Uterus (tissue), 4 donors: ENCODE measurements around the gene PRKG2. TPM values are rescaled to one million over a fixed set of nuclear protein-coding genes. Genes with fewer than 3 reads are reported as not detected.

ENCODE experiments used
- DNase-seq, 2 donors: peaks; one replicate each; pipeline ENCODE4 v3.0.0-alpha.2; 2019 to 2020
- H3K27ac ChIP-seq, 2 donors: fragments of 200-600 bp; sonication (generic); 1 replicate in 1 of 2; 2 replicates in 1 of 2; pipeline ENCODE4 v1.5.1; 2016 to 2018
- H3K27me3 ChIP-seq, 2 donors: fragments of 200-600 bp; sonication (generic); one replicate each; pipeline ENCODE4 v1.5.1; 2018 to 2019; ENCODE audit warnings: control low read depth in 1 of 2
- H3K36me3 ChIP-seq, 2 donors: fragments of 200-600 bp; sonication (generic); one replicate each; pipeline ENCODE4 v1.5.1; 2019; ENCODE audit warnings: control low read depth in 1 of 2
- H3K4me1 ChIP-seq, 2 donors: fragments of 200-600 bp; sonication (generic); one replicate each; pipeline ENCODE4 v1.5.1; 2018 to 2019; ENCODE audit warnings: control low read depth in 1 of 2
- H3K4me3 ChIP-seq, 2 donors: fragments of 200-600 bp; sonication (generic); 1 replicate in 1 of 2; 2 replicates in 1 of 2; pipeline ENCODE4 v1.5.1; 2018 to 2019; ENCODE audit warnings: mild to moderate bottlenecking in 1 of 2
- H3K9me3 ChIP-seq, 2 donors: fragments of 200-600 bp; sonication (generic); one replicate each; pipeline ENCODE4 v1.5.1; 2019; ENCODE audit warnings: control low read depth in 1 of 2
- POLR2A ChIP-seq, 2 donors: fragments of 450-650 bp; IDR thresholded peaks; one replicate each; pipeline ENCODE4 v1.6.1; 2016; ENCODE audit warnings: antibody characterized with exemption in 2 of 2, mild to moderate bottlenecking in 1 of 2, moderate library complexity in 1 of 2
- intact Hi-C: fragments of 100-400 bp; cut with DNase I; formaldehyde crosslinking; loops from one replicate; pipeline ENCODE4 v1.15.1; 2023; ENCODE audit warnings: low total_unique reads
- total RNA-seq, 4 donors: library from RNA; depleted of rRNA in 3 of 4; stranded (reverse); fragments of >200 nt in 3 of 4; gene quantifications; one replicate each; pipeline versions ENCODE4 v1.1.0 to v1.2.4, GENCODE V29; 2014 to 2023
- TF ChIP-seq, protein P1 (sequence below), 4 experiments: fragments of 200-600 bp in 2 of 4; fragments of 450-650 bp in 2 of 4; sonication (generic) in 2 of 4; IDR thresholded peaks; one replicate each; pipeline ENCODE4 v1.5.1; 2016 to 2019; ENCODE audit warnings: antibody characterized with exemption in 4 of 4, mild to moderate bottlenecking in 2 of 4, moderate library complexity in 1 of 4
- donor health status: DM: yes; HTN: yes; CAD: no.

Gene PRKG2
- total RNA-seq, 4 donors from 2014 or later, result 0.18 to 4.4 TPM; not detected in 2

DNA sequence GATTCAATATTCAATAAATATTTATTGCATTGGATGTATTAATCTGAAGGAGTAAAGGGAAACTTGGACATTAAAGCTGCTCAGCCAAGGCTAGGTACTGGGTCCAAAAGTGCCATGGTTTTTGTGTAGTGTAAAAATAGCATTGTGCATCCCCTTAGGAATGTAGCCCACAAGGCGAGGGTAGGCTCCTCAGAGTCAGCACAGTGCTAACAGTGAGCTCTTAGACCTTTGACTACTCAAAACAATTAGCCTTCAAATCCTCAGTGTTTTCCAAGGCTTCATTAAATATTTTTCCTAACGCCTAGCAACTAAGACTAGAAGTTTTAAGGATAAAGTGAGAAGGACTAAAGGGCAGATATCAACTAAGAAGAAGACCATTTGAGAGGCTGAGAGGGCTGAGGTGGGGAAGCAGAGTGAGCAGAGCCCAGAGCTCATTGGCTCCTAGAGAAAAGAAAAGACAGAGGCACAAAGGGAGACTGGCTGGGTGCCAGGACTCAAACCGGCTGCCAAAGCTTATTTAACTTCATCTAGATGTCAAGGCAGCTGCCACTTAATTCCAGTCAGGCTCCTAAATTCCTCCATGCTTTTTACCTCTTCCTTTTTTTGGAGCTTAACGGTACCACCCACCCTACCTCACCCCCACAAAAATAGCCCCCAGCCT, 17.0 kb downstream of the PRKG2 start:
- intact Hi-C loops, result no loop called here
- DNase-seq, result no peak
- Histone ChIP-seq H3K4me1 (no peaks in the 10 kb centered on the region), H3K27me3 (no peaks in the 10 kb centered on the region), H3K9me3 (no peaks in the 10 kb centered on the region), H3K27ac (no peak overlapping the region), H3K4me3 (no peak overlapping the region), H3K36me3 (no peaks in the 10 kb centered on the region)
- no peak for TF ChIP-seq POLR2A (IDR thresholded peaks at IDR 0.05)
- TF ChIP-seq, protein P1, sequence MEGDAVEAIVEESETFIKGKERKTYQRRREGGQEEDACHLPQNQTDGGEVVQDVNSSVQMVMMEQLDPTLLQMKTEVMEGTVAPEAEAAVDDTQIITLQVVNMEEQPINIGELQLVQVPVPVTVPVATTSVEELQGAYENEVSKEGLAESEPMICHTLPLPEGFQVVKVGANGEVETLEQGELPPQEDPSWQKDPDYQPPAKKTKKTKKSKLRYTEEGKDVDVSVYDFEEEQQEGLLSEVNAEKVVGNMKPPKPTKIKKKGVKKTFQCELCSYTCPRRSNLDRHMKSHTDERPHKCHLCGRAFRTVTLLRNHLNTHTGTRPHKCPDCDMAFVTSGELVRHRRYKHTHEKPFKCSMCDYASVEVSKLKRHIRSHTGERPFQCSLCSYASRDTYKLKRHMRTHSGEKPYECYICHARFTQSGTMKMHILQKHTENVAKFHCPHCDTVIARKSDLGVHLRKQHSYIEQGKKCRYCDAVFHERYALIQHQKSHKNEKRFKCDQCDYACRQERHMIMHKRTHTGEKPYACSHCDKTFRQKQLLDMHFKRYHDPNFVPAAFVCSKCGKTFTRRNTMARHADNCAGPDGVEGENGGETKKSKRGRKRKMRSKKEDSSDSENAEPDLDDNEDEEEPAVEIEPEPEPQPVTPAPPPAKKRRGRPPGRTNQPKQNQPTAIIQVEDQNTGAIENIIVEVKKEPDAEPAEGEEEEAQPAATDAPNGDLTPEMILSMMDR (IDR thresholded peaks at IDR 0.05), result no peak

GRCh38 chr4:81196126-81196650, 18.8 kb downstream of the PRKG2 start:
- Histone ChIP-seq H3K36me3 (no peaks in the 10 kb centered on the region), H3K9me3 (no peaks in the 10 kb centered on the region), H3K27ac (no peak overlapping the region), H3K4me3 (no peak overlapping the region), H3K27me3 (no peaks in the 10 kb centered on the region), H3K4me1 (no peaks in the 10 kb centered on the region)
- intact Hi-C loops, result no loop called here
- no peak for DNase-seq
- TF ChIP-seq, protein P1 (IDR thresholded peaks at IDR 0.05), result no peak
- no peak for TF ChIP-seq POLR2A (IDR thresholded peaks at IDR 0.05)

DNA sequence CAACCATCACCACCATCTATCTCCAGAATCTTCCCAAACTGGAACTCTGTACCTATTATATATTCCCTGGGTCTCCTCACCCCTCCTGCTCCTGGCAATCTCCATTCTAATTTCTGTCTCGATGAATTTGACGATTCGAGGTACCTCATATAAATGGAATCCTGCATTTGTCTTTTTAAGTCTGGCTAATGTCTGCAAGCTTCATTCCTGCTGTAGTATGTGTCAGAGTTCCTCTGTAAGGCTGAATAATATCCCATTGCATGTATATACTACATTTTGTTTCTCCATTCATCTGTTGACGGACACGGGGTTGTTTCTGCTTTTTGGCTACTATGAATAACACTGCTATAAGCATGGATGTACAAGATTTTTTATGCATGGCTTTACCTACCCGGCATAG, 19.5 kb downstream of the PRKG2 start:
- DNase-seq, result no peak
- H3K36me3 ChIP-seq, result no peaks in the 10 kb centered on the region
- no peaks in the 10 kb centered on the region for H3K4me1 ChIP-seq
- no peaks in the 10 kb centered on the region for H3K27me3 ChIP-seq
- H3K4me3 ChIP-seq, result no peak overlapping the region
- H3K9me3 ChIP-seq, result no peaks in the 10 kb centered on the region
- TF ChIP-seq, protein P1 (IDR thresholded peaks at IDR 0.05), result no peak
- TF ChIP-seq POLR2A (IDR thresholded peaks at IDR 0.05), result no peak
- intact Hi-C loops, result no loop called here
- no peak overlapping the region for H3K27ac ChIP-seq

DNA sequence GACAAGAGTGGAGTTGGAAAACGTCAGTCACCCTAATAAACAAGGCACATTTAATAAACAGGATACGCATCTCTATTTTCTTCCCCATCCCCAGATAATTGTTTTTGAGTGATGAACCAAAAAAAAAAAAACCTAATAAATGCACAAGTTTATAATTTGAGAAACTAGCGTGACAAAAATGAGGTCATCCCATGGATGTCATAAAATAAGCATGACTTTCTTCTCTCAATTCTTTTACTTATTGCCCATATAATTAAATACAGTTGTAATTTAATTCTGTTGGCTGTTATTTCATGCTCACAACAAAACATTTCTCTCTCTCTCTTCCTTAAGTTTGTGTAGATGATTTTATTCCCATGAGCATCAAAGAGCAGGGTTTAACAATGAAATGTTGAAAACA, 20.7 kb downstream of the PRKG2 start:
- Histone ChIP-seq H3K9me3 (no peaks in the 10 kb centered on the region), H3K4me1 (no peaks in the 10 kb centered on the region), H3K27ac (no peak overlapping the region), H3K36me3 (no peaks in the 10 kb centered on the region), H3K27me3 (no peaks in the 10 kb centered on the region), H3K4me3 (no peak overlapping the region)
- TF ChIP-seq POLR2A (IDR thresholded peaks at IDR 0.05), result no peak
- TF ChIP-seq, protein P1 (IDR thresholded peaks at IDR 0.05), result no peak
- DNase-seq, result no peak
- intact Hi-C loops, result no loop called here

DNA sequence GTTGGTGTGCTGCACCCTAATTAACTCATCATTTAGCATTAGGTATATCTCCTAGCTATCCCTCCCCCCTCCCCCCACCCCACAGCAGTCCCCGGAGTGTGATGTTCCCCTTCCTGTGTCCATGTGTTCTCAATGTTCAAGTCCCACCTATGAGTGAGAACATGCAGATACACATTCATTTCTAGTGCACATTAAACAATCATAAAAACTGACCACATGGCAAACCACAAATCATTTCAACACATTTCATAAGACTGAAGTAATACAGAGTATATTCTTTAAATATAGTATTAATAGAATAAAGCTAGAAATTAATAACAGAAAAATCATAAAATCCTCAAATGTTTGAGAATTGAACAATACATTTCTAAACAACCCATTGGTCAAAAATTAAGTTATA, 34.1 kb downstream of the PRKG2 start:
- H3K36me3 ChIP-seq, result no peaks in the 10 kb centered on the region
- intact Hi-C loops, result no loop called here
- no peaks in the 10 kb centered on the region for H3K9me3 ChIP-seq
- H3K27me3 ChIP-seq, result no peaks in the 10 kb centered on the region
- H3K4me3 ChIP-seq, result no peak overlapping the region
- no peaks in the 10 kb centered on the region for H3K4me1 ChIP-seq
- H3K27ac ChIP-seq, result no peak overlapping the region
- no peak for DNase-seq
- TF ChIP-seq, protein P1 (IDR thresholded peaks at IDR 0.05), result no peak
- no peak for TF ChIP-seq POLR2A (IDR thresholded peaks at IDR 0.05)
